Activated T-helper 1 cell treated with anti-CD3 and anti-CD28 coated beads, Interleukin-2, amount 50 U/mL, for 16 hours (primary cell): ENCODE data around the gene HS6ST2.

Experiments
- DNase-seq, 2 donors: peaks; one replicate each; pipeline ENCODE4 v3.0.0-alpha.2; 2020; ENCODE audit warnings: low read depth in 1 of 2, low spot score in 1 of 2

Gene HS6ST2

GRCh38 chrX:132802033-132802432, 156.4 kb downstream of the HS6ST2 start:
- no peak for DNase-seq

DNA sequence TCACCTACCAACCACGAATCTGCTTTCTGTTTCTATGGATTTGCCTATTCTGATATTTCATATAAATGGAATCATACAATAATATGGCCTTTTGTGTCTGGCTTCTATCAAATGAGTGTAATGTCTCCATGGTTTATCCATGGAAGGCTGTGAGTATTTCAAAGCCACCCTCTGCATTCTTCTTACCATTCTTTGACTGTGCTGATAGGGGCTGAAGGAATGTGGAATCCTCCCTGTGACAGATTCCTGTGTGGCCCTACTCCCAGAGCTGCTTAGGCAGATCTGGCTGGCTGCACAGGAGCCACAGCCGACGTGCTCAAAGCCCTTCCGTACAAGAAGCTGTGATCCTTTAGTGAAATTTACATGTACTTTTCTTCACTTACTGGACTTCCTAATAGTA, 163.2 kb downstream of the HS6ST2 start:
- DNase-seq = no peak

DNA sequence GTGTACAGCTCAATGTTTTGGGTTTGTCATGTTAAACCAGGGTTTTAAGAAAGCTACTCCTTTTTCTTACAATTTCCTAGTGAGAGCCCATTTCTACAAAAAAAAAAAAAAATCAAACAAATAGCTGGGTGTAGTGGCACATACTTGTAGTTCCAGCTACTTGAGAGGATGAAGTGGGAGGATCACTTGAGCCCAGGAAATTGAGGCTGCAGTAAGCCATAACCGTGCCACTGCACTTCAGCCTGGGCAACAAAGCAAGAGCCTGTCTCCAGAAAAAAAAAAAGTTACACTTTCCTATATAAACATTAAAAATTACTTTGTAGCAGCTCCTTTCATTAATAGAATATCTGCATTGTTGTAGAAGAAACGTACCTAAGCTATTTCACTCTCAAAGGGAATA, 166.7 kb downstream of the HS6ST2 start:
- no peak for DNase-seq

DNA sequence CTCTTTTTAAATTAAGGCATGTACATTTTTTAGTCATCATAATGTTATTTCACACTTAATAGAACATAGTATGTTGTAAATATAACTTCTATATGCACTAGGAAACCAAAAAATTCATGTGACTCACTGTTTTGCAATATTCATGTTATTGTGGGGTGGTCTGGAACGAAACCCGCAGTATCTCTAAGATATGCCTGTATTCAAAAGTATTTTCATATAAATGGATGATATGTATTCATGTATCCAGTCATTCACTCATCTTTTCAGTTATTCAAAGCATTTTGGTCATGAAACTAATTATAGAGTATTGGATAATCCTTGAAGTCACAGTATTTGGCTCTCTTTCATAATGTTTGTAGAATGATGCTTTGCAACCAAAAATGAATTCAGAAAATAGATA, 168.1 kb downstream of the HS6ST2 start:
- no peak for DNase-seq

GRCh38 chrX:132786217-132786616, 172.2 kb downstream of the HS6ST2 start:
- DNase-seq = no peak

GRCh38 chrX:132778917-132779316, 179.5 kb downstream of the HS6ST2 start:
- no peak for DNase-seq

DNA sequence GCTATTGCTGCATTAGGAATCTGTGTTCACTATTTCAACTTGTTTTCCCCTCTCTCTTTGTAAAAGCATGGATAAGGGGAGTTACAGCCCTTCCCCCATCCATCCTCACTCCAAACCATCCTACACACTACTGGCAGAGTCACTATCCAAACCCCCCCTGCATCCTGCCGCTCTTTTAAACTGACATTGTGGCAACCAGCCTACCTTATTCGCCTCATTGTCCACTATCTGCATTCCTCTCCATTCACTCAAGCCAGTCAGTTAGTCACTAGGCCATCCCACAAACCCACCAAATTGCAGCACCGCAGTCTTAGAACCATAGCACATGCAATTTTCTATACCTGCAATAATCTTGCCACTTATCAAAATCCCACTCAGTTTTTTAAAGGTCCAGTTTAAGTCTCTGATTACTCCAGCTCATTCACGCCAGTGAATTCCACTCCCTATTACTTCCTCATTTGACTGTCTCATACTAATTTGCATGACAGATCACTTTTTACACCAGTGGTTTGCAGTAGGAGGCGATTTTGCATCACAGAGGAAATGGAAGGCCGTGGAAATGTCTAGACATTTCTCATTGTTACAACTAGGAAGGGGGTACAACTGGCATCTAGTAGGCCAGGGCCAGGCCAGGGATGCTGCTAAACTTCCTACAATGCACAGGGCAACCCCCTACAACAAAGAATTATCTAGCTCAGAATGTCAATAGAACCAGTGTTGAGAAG, 181.8 kb downstream of the HS6ST2 start:
- no peak for DNase-seq

DNA sequence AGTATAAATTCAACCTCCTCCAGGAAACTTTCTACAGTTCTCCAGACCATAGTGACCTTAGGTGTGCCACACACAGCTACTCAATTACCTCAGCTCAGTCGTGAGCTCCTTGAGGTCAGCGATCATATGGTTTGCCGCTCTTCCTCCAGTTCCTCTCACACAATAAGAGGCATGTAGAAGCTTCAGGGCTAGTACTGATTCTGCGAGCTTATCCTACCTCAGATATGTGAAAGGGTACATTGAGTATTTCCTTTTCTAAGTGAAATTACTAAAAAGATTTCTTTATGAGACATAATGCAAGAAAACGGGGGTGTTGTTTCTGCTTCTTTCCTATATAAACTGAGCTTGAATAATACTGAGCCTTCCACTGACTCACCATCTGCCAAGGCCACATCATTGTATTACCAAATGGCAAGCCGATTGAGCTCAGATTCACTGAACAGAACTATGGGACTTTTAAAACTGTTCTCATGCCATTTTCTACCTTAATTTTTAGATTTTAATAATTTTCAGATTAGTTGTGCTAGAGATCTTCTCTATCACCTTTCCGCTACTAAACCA, 183.1 kb downstream of the HS6ST2 start:
- DNase-seq = no peak

- DNase-seq = no peak
Measured at GRCh38 chrX:132774010-132774714, 184.3 kb downstream of the HS6ST2 start.

DNA sequence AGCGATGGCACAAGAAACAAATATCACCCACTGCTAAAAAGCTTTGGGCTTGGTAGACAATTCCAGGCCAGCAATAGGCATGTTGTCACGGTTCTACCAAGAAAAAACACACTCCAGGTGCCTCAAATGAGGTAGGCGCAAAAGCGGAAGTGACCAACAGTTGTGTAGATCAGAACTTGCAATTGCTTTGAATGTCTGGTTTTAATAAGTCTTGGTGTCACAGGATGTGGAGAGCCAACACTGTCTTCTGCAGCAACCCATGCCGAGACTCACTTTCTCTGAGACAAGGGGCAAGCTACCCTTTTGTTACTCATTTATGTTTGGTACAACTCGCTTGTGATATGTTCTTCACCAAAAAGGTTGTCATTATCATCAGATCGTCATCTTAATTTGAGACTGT, 188.8 kb downstream of the HS6ST2 start:
- no peak for DNase-seq

GRCh38 chrX:132766452-132766851, 192.0 kb downstream of the HS6ST2 start:
- no peak for DNase-seq

- no peak for DNase-seq
Measured at GRCh38 chrX:132763528-132763927, 194.9 kb downstream of the HS6ST2 start.

DNA sequence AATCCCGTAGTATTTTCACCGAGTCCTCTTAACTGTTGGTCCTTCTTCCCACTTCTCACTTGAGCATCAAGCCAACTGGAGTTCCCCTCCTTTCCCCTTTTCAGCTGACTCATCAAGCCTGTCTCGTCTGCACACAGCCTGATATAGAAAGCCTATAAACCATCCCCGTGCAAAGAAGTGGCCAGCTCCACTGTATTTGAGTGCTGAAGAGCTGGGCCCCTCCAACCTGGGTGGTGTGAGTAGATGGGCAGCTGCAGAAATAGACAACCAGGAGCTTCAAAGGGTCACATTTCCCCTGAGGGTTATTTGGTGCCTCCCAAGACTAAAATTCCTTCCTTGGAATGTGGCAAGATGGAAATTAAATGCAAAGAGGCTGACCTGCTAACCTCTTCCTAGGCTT, 199.7 kb downstream of the HS6ST2 start:
- DNase-seq = no peak

DNA sequence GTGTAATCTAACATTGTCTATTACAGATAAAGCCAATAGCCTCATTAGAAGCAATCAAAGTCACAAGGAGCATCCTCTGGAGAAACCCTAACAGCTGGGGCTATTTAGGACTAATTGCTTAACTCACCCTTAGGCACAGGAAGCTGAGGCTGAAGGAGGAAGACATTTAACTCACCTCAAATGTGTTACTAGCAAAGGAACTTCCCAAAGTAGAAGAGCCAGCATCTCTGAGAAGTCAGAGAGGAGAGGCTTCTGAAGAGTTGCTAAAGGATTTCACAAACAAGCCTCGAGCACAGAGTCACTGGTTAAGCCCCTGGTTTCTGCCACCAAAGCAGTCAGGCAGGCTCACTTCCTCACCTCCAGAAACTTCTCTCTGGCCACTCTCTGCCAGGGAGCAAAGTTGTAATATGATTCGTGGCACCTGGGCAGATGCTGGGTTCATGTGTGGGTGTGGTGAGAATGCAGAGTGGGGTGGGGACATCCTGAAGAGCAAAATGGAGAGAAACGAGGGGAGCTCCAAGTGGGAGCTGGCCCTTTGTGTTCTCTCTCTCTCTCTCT, 201.3 kb downstream of the HS6ST2 start:
- no peak for DNase-seq

DNA sequence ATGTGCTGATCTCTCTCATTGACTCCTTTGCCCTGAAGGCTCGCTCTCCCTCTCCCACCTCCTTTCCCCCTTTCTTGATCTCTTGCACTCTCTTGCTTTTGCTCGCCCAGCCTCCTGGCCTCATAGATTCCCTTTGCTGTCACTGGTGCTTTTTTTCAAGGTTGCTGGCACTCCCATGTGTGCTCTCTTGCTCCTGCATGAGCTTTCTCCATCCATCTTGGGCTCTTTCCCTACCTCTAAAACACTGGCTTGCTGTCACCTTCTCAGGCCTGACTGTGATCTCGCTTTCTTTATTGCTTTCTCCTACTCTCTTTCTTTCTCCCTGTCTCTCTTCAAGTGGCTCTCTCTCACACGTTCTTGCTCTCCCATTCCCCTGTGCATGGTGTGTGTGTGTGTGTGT, 202.0 kb downstream of the HS6ST2 start:
- no peak for DNase-seq

DNA sequence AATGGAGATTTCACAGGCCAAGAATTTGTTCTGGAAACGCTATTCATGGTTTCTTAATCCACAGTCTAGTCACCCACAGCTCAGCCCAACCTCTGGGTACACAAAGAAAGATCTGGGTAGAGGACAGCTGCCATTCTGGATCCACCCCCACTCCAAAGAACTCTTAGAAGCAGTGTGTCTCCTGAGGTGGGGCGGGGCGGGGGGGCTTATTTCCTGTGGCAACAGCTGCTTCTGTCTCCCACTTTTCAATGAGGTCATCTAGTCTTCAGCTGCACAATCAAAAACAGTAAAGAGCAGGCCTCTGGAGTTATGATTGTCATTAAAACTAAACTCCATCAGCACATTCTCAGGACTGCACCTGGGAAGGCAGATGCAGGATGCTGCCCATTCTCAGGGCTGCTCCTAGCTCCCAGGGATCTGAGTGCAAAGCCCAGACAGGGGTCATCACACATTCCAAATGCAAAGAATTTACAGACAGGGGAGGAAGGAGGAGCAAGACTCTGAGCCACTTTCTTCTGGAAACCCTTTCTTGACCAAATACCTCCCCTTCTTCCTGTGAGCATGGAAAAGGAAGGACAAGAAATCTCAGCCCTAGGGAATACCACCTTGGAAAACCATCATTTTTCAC, 207.3 kb downstream of the HS6ST2 start:
- DNase-seq = no peak

- DNase-seq = no peak
Measured at GRCh38 chrX:132750331-132751062, 207.9 kb downstream of the HS6ST2 start.

GRCh38 chrX:132749406-132749805, 209.0 kb downstream of the HS6ST2 start:
- DNase-seq = no peak

GRCh38 chrX:132748909-132749308, 209.5 kb downstream of the HS6ST2 start:
- DNase-seq = no peak

DNA sequence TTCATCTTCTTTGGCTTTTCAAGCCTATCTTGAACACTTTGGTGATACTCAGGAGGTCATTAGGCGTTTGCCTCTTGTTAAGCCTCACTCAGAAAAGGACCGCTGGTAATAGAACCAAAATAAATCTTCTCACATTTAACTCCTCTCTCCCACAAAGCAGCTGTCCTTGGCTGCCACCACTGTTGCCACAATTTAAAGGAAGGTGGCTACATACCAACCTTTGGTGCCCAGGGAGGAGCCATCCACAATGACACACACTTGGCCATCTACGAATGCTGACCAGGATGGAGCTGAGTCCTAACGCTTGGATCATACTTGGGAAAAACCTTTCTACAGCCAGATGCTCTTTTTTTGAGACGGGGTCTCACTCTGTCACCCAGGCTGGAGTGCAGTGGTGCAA, 210.2 kb downstream of the HS6ST2 start:
- DNase-seq = no peak

DNA sequence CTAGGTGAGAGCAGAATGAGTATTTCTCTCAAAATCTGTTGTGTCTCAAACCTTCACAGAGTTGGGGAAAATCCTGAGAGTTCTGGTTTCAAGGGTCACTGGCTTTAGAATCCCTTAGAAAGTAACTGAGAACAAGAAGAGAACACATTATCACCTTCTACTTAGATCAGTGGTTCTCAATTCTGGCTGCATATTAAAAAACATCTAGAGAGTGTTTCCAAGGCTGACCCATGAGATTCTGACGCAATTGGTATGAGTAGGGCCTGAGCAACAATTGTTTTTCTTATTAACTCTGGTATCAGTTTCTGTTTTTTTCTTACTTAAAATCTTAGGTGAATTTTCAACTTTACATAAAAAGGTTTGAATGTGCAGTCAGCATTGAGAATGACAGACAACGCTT, 212.8 kb downstream of the HS6ST2 start:
- DNase-seq = no peak
